Activated CD8-positive, alpha-beta T cell treated with anti-CD3 and anti-CD28 coated beads for 36 hours (primary cell): ENCODE data around the gene KRTAP4-3. TPM values are rescaled to one million over a fixed set of nuclear protein-coding genes. Genes with fewer than 3 reads are reported as not detected.
"Not testable (repeated sequence)": the region's sequence is repeated elsewhere in the genome, so short reads cannot be mapped to it uniquely, and the experiment has no call there.

Source experiments
- ATAC-seq: fragments of 200-7000 bp; cut with Tn5 transposase; one replicate; pipeline ENCODE4 v1.10.0; 2021; ENCODE audit warnings: mild to moderate bottlenecking, moderate library complexity
- CTCF ChIA-PET: fragments of 350-600 bp; sonication (Branson Sonifier 250); formaldehyde crosslinking; loops from one replicate; lab custom pipeline; 2021; ENCODE audit warnings: antibody characterized with exemption; lab: Charles Lee
- POLR2A ChIA-PET: fragments of 350-600 bp; sonication (Branson Sonifier 250); formaldehyde crosslinking; loops from one replicate; lab custom pipeline; 2021; ENCODE audit warnings: antibody characterized with exemption; lab: Charles Lee
- DNase-seq: peaks from one replicate; pipeline ENCODE4 v3.0.0-alpha.2; 2020
- H3K27ac Mint-ChIP-seq: one replicate; pipeline ENCODE4 v1.8.0; 2021; ENCODE audit warnings: mild to moderate bottlenecking, mixed read lengths
- H3K27me3 Mint-ChIP-seq: one replicate; pipeline ENCODE4 v1.8.0; 2021; ENCODE audit warnings: mixed read lengths
- H3K36me3 Mint-ChIP-seq: one replicate; pipeline ENCODE4 v1.8.0; 2021; ENCODE audit warnings: low read depth, mixed read lengths
- H3K4me1 Mint-ChIP-seq: one replicate; pipeline ENCODE4 v1.8.0; 2021; ENCODE audit warnings: low read depth, mixed read lengths
- H3K4me3 Mint-ChIP-seq: one replicate; pipeline ENCODE4 v1.8.0; 2021; ENCODE audit warnings: mild to moderate bottlenecking, moderate library complexity, mixed read lengths
- H3K9me3 Mint-ChIP-seq: one replicate; pipeline ENCODE4 v1.8.0; 2021; ENCODE audit warnings: mixed read lengths
- intact Hi-C: fragments of 100-400 bp; cut with micrococcal nuclease; formaldehyde crosslinking; loops from one replicate; pipeline ENCODE4 v1.10.0; 2022
- total RNA-seq, 2 experiments: library from RNA; stranded (reverse); gene quantifications; one replicate each; pipeline ENCODE4 v1.2.3, GENCODE V29; 2021
- TF ChIP-seq, protein P1 (sequence below): fragments of 200-600 bp; IDR thresholded peaks from one replicate; pipeline ENCODE4 v1.8.0; 2022; ENCODE audit warnings: antibody characterized with exemption, mild to moderate bottlenecking

The KRTAP4-3 gene
- total RNA-seq, 2 experiments from 2014 or later, result not detected

DNA sequence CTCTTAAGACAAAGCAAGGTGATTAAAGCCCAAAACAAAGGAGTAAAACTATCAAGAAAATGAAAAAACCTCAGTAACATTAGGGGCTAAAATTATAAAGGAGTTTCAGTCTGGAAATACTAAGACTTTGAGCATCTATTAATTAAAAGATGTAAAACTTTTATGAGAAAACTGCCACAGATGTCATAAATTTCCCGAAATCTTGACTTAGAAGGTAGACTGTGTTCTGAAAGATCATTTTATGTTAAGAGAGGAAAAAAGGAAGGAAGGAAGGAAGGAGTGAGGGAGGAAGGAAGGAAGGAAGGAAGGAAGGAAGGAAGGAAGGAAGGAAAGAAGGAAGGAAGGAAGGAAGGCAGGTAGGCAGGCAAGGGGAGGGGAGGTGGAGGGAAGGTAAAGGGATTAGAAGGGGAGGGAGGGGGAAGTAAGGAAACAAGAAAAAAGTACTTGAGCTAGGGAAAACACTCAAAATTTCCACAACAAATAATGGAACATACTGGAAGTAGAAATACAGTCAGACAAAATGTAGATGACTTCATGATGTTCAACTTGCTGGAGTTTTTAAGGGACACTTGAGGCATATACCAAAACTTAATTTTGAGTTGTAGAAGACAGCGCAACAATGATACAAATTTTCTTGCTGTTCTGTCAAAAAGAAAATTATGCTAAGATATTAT lies 20.4 kb downstream of the KRTAP4-3 start:
- Mint-ChIP-seq H3K36me3 (peaks cover 5% of the 10 kb centered on the region), H3K27ac (no peak overlapping the region), H3K9me3 (peaks cover 13% of the 10 kb centered on the region), H3K4me1 (no peaks in the 10 kb centered on the region), H3K4me3 (no peak overlapping the region), H3K27me3 (no peaks in the 10 kb centered on the region)
- CTCF ChIA-PET, result no interaction called here
- TF ChIP-seq, protein P1, sequence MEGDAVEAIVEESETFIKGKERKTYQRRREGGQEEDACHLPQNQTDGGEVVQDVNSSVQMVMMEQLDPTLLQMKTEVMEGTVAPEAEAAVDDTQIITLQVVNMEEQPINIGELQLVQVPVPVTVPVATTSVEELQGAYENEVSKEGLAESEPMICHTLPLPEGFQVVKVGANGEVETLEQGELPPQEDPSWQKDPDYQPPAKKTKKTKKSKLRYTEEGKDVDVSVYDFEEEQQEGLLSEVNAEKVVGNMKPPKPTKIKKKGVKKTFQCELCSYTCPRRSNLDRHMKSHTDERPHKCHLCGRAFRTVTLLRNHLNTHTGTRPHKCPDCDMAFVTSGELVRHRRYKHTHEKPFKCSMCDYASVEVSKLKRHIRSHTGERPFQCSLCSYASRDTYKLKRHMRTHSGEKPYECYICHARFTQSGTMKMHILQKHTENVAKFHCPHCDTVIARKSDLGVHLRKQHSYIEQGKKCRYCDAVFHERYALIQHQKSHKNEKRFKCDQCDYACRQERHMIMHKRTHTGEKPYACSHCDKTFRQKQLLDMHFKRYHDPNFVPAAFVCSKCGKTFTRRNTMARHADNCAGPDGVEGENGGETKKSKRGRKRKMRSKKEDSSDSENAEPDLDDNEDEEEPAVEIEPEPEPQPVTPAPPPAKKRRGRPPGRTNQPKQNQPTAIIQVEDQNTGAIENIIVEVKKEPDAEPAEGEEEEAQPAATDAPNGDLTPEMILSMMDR, result no peak
- POLR2A ChIA-PET, result no interaction called here
- intact Hi-C loops, result no loop called here
- DNase-seq (no peak), ATAC-seq (no peak)

DNA sequence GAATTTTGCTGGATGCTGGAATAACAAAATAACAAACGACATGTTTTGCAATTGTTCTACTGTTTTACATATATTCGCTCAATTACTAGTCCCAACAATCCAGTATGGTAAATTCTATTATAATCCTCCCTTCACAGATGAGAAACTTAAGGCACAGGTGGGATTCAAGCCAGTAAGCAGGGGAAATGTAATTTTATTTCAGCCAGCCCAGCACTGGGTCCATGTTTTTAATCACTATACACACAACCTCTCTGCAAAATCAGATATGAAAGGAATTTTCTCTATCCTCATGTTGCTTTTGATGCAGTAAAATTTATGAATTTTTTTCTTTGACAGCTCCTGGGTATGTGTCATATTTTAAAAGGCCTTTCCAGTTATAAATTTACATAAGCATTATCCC lies 22.8 kb downstream of the KRTAP4-3 start:
- ChIA-PET POLR2A (no interaction called here), CTCF (no interaction called here)
- no peak overlapping the region for H3K27ac Mint-ChIP-seq
- intact Hi-C loops, result no loop called here
- ATAC-seq, result no peak
- H3K4me1 Mint-ChIP-seq, result no peaks in the 10 kb centered on the region
- peaks cover 10% of the 10 kb centered on the region for H3K36me3 Mint-ChIP-seq
- no peaks in the 10 kb centered on the region for H3K27me3 Mint-ChIP-seq
- peaks cover 20% of the 10 kb centered on the region for H3K9me3 Mint-ChIP-seq
- H3K4me3 Mint-ChIP-seq, result no peak overlapping the region
- DNase-seq, result no peak
- TF ChIP-seq, protein P1, result no peak

DNA sequence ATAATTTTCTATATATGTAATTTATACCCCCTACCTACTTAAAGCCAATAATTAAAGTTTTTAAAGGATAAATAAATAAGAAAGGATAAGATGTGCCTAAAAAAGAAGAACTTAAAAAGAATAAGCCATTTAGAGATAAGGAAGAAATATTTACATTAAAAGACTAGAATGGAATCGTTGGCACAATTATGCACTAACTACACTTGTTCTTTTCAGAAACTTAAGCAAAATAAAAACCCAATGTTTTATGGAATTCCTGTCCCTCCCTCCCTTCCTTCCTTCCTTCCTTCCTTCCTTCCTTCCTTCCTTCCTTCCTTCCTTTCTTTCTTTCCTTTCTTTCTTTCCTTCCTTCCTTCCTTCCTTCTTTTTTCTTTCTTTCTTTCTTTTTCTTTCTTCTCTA lies 23.2 kb downstream of the KRTAP4-3 start:
- Mint-ChIP-seq H3K4me3 (no peak overlapping the region), H3K27me3 (no peaks in the 10 kb centered on the region), H3K27ac (no peak overlapping the region), H3K36me3 (peaks cover 10% of the 10 kb centered on the region), H3K4me1 (no peaks in the 10 kb centered on the region), H3K9me3 (peaks cover 20% of the 10 kb centered on the region)
- TF ChIP-seq, protein P1, result no peak
- ChIA-PET CTCF (no interaction called here), POLR2A (no interaction called here)
- no peak for DNase-seq
- intact Hi-C loops, result no loop called here
- no peak for ATAC-seq

DNA sequence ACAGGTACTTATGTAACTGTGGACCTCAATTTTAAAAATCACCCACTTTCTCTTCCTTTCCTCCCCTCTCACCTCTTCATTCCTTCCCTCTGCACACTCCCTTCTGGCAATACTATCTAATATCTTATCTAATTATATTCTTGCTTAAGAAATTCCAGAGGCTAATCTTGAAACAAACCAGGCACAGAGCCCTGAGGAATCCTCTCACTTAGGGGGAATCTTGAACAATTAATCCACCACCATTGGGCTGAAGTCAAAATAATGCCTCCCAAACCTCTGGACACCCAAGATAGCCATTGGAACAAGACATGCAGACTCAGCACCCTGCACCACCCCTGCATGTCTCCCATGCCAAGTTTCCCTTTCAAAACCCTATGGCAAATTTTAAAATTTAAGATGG lies 26.7 kb downstream of the KRTAP4-3 start:
- TF ChIP-seq, protein P1, result no peak
- Mint-ChIP-seq H3K27me3 (peaks cover 2% of the 10 kb centered on the region), H3K27ac (no peak overlapping the region), H3K9me3 (peaks cover 28% of the 10 kb centered on the region), H3K4me1 (no peaks in the 10 kb centered on the region), H3K36me3 (peaks cover 13% of the 10 kb centered on the region), H3K4me3 (no peak overlapping the region)
- DNase-seq, result no peak
- intact Hi-C loops, result no loop called here
- POLR2A ChIA-PET, result no interaction called here
- CTCF ChIA-PET, result no interaction called here
- no peak for ATAC-seq

DNA sequence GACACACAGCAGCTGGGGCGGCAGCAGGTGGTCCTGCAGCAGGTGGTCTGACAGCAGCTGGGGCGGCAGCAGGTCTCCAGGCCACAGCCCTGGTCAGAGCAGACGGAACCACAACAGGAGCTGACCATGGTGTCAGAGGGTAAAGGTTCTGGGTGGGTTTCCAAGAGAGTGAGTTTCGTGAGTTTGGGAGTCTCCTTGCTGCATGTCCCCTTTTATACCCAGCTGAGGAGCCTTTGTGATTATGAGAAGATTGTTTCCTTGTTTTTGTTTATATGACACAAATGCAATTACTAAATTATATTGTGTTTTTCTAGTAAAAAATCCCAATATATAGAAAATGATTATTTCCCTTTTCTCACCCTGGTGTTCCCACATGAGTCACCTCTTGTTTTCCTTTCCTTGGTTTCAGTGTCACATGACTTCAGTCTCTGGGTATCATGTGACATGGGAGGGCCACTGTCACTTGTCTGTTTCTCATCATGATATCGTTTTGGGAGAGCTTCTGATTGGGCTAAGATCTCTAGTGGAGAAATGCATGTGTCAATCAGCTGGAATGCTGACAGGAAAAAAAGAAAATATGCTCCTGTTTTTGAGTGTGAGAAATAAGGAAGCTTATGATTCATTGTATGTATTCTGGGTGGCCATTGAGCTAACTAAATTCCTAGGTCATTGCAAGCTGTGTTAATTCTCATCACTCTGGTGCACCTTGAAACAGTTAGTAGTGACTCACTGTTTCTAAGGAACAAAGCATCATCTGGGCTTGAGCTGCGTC lies 27.5 kb downstream of the KRTAP4-3 start, which contains the start of gene KRTAP4-6:
TSS of gene KRTAP4-6 (minus strand) at position 185 of the 772 bp plus-strand sequence. CDS start at position 128, 57 bp downstream.
- peaks cover 2% of the 10 kb centered on the region for H3K27me3 Mint-ChIP-seq
- DNase-seq (no peak), ATAC-seq (no peak)
- TF ChIP-seq, protein P1, result no peak
- ChIA-PET CTCF (no interaction called here), POLR2A (no interaction called here)
- intact Hi-C loops, result no loop called here
- no peak within 1 kb of the TSS for H3K4me3 Mint-ChIP-seq
- no peak within 1 kb of the TSS for H3K27ac Mint-ChIP-seq
- H3K36me3 Mint-ChIP-seq, result peaks cover 13% of the 10 kb centered on the region
- H3K9me3 Mint-ChIP-seq, result peaks cover 28% of the 10 kb centered on the region
- H3K4me1 Mint-ChIP-seq, result no peaks in the 10 kb centered on the region

DNA sequence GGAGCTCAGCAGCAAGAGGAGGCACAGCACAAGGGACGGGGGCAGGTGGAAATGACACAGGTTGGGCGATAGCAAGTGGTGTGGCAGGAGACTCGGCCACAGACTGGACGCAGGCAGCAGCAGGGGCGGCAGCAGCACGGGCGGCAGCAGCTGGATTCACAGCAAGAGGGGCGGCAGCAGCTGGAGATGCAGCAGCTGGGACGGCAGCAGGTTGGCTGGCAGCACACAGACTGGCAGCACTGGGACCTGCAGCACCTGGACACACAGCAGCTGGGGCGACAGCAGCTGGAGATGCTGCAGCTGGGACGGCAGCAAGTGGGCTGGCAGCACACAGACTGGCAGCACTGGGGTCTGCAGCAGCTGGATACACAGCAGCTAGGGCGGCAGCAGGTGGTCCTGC lies 28.2 kb downstream of the KRTAP4-3 start:
- intact Hi-C loops, H3K4me3 Mint-ChIP-seq, ATAC-seq, DNase-seq, H3K27me3 Mint-ChIP-seq, H3K27ac Mint-ChIP-seq, CTCF ChIA-PET, POLR2A ChIA-PET, H3K4me1 Mint-ChIP-seq: not testable (repeated sequence)
- Mint-ChIP-seq H3K36me3 (peaks cover 13% of the 10 kb centered on the region), H3K9me3 (peaks cover 28% of the 10 kb centered on the region)
